D721Med (cell line): ENCODE data around the gene FBXO33.
A peak's percentile ranks its signal among the peaks of the same experiment; 100 is the strongest.

Experiments used
- DNase-seq: peaks from one replicate; pipeline ENCODE4 v3.0.0; 2011; ENCODE audit warnings: low spot score; ENCODE audit not compliant: insufficient read length
- FAIRE-seq: peaks from 2 replicates; lab custom pipeline; 2011; peaks lifted over from hg19 to GRCh38; lab: Jason Lieb, UNC
- TF ChIP-seq, protein P1 (sequence below): IDR thresholded peaks from 2 replicates; pipeline ENCODE4 v1.5.1; 2012; ENCODE audit warnings: mild to moderate bottlenecking, control low read depth; ENCODE audit not compliant: insufficient read depth; ENCODE audit errors: missing control alignments

Gene FBXO33

DNA sequence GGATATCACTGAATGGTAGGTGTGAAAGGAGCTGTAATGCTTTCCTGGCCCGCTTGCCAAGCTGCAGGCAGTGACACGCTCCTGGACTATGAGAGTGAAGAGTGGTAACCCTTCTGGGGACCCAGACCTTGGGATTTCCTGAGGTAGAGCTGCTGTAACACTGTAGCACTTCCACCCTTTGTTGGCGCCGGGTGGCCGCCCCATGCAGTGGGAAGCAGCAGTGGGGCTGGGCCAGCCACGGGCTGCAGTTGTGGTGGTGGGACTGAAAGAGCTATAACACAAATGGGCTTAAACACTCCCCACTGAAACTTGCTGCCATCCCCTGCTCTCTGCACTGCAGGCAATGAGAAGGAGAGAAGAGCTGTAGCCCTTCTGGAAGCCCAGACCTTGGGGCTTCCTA lies 9.6 kb upstream of the FBXO33 start:
- DNase-seq (no peak), FAIRE-seq (no peak)
- TF ChIP-seq, protein P1, sequence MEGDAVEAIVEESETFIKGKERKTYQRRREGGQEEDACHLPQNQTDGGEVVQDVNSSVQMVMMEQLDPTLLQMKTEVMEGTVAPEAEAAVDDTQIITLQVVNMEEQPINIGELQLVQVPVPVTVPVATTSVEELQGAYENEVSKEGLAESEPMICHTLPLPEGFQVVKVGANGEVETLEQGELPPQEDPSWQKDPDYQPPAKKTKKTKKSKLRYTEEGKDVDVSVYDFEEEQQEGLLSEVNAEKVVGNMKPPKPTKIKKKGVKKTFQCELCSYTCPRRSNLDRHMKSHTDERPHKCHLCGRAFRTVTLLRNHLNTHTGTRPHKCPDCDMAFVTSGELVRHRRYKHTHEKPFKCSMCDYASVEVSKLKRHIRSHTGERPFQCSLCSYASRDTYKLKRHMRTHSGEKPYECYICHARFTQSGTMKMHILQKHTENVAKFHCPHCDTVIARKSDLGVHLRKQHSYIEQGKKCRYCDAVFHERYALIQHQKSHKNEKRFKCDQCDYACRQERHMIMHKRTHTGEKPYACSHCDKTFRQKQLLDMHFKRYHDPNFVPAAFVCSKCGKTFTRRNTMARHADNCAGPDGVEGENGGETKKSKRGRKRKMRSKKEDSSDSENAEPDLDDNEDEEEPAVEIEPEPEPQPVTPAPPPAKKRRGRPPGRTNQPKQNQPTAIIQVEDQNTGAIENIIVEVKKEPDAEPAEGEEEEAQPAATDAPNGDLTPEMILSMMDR = no peak

DNA sequence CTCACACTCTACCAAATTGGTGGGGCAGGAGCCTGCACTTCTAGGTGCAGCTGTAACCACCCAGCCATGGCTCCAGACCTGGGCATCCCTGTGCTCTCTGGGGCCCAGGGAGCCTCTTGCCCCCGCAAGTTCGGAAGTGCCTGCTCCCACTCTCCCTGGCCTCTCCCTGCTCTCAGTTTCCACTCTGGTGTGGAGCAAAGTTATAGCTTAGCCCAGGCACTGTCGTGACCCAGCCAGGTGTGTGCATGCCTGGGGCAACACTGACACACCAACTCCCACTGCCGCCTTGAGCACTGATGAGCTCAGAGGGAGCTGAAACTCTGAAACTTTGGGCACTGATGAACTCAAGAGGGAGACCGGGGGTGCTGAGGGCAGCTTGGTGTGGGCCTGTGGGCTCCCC lies 8.7 kb upstream of the FBXO33 start:
- no peak for FAIRE-seq
- DNase-seq = no peak
- TF ChIP-seq, protein P1 = no peak

DNA sequence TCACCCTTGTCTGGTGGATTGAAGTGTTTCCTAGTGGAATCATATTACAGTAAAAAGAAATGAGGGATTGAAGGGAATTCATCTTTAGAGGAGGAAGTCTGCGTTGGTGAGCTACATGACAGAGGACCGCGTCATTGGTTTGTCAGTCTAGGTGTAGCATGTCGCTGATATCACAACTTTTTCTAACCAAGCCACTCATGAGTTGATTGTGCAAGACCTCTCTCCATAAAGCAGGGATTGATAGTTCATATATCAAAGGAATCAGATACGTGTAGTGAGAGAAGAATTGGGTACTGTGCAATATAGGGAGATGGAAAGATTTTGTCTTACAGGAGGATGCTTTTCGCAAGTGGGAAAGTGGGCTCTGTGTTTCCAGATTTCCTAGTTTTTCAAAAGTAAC lies 3.0 kb upstream of the FBXO33 start:
- DNase-seq (no peak), FAIRE-seq (no peak)
- TF ChIP-seq, protein P1 = no peak

DNA sequence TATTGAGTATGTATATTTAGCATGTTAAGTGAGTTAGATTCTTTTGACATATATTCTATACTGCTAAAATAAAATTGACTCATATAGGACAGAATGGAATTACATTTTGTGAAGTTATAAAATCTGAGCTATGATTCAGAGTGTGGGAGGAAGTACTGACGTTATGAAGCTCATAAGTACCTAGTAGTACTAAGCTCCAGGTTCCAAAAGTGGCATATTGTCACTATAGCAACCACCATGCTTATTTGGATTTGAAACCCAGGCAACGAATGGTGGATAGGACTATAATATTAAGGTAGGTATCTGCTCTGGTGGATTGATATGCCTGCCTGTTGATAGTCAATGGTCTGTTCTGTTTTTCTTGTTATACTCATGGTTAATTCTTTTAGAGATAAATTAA lies 2.2 kb upstream of the FBXO33 start:
- TF ChIP-seq, protein P1 = no peak

DNA sequence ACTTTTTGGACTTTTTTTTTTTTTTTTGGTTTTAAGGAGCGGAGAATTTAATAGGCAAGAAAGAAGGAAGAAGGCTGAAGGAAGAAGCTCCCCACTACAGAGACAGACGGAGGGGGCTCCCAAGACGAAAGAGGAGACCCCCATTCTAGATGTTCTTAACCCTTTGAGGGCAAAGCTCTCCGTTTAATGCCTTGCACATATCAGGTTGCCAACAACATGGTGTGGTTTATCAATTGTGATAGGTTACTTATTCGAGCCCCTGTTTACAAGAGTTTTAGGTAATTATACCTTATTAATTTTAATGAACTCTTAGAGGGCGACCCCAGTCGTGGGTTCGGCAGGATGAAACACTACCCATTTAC lies 1.2 kb upstream of the FBXO33 start:
- FAIRE-seq (no peak), DNase-seq (no peak)
- TF ChIP-seq, protein P1 = no peak

More for the DNA sequence above, 2.2 kb upstream of the FBXO33 start:
- FAIRE-seq (no peak), DNase-seq (no peak)

DNA sequence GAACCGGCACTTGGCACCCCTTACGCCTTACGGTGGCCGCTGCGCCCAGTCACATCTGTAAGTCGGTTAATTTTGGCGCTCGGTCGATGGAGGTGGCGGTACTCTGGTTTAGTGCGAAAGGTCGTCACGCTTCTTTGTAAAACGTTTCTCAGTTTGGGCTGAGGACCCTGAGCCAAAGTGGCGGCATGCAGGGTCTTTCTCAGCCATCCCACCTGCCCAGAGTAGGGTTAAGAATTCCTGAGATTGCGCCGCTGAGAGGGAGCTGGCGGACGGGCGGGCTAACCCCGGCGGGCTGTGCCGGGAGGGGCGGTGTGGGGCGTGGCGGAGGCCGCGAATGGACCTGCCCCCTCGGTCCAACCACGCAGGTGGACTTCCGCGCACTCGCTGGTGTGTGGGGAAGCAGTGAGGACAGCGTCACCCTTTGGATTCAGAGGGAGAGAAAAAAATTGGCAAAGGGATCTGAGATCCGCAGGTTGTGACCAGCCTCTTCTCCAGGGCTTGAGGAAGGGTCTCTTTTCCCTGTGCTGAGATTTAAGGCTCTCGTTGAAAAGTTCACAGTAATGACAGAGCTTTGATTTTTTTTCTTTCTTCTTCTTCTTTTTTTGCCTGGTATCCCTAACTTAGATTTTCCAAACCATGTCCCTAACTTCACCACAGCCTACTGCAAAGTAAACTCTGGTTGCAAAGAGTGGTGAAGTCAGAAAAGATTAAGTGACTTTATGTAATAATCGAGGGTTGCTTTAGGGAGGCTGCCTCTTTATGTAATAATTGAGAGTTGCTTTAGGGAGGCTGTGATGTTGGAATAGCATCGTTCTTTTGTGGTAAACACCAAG lies 602 bp upstream of the FBXO33 start:
- TF ChIP-seq, protein P1 = peak; percentile 16
- DNase-seq (no peak), FAIRE-seq (no peak)
